Upper lobe of left lung (tissue), 4 donors: Measurements from ENCODE around the gene ADAMTS14.

Source experiments
- EP300 ChIP-seq, 4 donors: sonication (generic); formaldehyde crosslinking; IDR thresholded peaks; one replicate each; pipeline ENCODE4 v1.5.1; 2017; ENCODE audit warnings: antibody characterized with exemption in 4 of 4, control low read depth in 2 of 4
- POLR2A ChIP-seq, 4 donors: fragments of 450-650 bp; IDR thresholded peaks; one replicate each; pipeline ENCODE4 v1.5.1; 2016 to 2017; ENCODE audit warnings: antibody characterized with exemption in 4 of 4, mild to moderate bottlenecking in 2 of 4
- POLR2AphosphoS5 ChIP-seq, 2 donors: sonication (generic); formaldehyde crosslinking; IDR thresholded peaks; one replicate each; pipeline ENCODE4 v1.5.1; 2017; ENCODE audit warnings: antibody characterized with exemption in 2 of 2

DNA sequence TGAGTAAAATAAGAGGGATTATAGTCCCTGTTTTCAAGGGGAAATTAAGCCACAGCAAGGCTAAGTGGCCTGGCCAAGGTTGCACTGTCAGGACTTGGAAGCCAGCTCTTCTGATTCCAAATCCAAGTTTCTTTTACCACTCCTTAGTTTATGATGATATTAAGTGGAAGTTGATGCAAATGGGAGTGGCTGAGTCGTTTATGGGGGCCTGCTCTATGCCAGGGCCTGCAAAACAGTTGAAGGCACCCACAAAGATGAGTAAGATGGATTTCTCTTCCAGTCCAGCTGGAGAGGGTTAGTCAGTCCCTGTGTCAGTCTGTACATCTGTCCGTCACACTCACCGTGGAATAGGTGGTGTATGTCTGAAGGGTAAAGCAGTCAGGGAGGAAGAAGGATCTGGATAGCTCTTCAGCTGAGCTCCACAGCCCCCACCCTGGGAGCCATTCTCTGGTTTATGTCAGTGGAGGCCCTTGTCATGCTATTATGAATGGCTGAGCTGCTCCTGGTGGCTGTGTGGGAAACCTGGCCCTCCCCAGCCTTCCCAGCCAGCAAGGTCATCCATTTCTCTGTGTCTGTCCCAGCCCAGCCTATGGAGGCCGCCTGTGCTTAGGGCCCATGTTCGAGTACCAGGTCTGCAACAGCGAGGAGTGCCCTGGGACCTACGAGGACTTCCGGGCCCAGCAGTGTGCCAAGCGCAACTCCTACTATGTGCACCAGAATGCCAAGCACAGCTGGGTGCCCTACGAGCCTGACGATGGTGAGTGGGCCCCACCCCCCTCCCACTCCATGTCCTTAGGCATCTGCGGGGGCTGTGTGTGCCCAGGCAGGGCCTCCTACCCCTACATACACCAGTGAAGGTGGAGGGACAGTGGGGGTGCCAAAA lies 68.3 kb downstream of the ADAMTS14 start:
- TF ChIP-seq EP300 (IDR thresholded peaks at IDR 0.05) = no peak
- no peak for TF ChIP-seq POLR2AphosphoS5 (IDR thresholded peaks at IDR 0.05)
- no peak for TF ChIP-seq POLR2A (IDR thresholded peaks at IDR 0.05)
